ENCODE measurements around the gene SULT1E1. TPM values are rescaled to one million over a fixed set of nuclear protein-coding genes. Genes with fewer than 3 reads are reported as not detected.

SULT1E1 gene
- total and polyA plus RNA-seq, 2 donors (not counting 1 experiment from before 2014, with no cell fraction given), result not detected

DNA sequence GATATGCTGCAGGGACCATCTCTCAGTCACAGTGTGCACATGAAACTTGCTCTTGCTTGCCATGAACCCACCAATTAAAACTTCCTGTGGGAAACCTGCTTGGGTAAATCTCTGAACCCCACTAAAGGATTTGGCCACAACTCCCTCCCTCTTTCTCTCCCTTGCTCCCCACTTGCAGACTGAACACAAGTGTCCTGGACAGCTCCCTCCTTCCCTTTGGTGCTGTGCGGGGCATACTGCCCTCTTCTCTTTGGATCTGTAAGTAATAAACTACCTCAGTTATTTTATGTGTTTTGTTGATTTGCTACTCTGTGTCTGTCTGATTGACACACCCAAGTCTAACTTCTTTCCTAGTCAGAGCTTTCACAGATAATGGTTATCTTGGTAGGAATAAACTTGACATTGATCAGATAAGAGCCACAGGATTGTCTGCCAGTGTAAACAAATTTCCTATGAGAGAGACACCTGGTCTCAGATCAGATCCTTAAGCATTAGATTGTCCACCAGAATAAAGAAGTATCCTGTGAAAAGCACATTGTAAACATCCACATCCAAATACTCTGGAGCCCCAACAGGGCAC, 41.8 kb downstream of the SULT1E1 start:
- H2AFZ ChIP-seq (ENCODE audit: low read length), result no peak overlapping the region
- no peaks in the 10 kb centered on the region for H3K9me3 ChIP-seq (ENCODE audit: control insufficient read depth, insufficient read depth, low read depth, low read length)
- no peak overlapping the region for H3K4me3 ChIP-seq (replicated peaks in 1 of 4; ENCODE audit: control extremely low read depth in 1 of 4, insufficient read depth in 1 of 4, low read depth in 3 of 4, low read length in 4 of 4)
- no peak overlapping the region for H3K4me2 ChIP-seq (ENCODE audit: extremely low read depth, insufficient read depth, low read length)
- no peak for DNase-seq (ENCODE audit: low read depth in 2 of 2)
- no peaks in the 10 kb centered on the region for H3K4me1 ChIP-seq (ENCODE audit: control insufficient read depth, extremely low read depth, insufficient read depth, low read length)
- H3K27ac ChIP-seq (ENCODE audit: insufficient read depth, low read length), result no peak overlapping the region
- no peak overlapping the region for H3K9ac ChIP-seq (ENCODE audit: insufficient read depth, low read length)
- no peaks in the 10 kb centered on the region for H3K79me2 ChIP-seq (ENCODE audit: control insufficient read depth, insufficient read depth, low read length)
- no peak for TF ChIP-seq EZH2 (IDR thresholded peaks at IDR 0.05; ENCODE audit: low read length, missing control alignments)
- TF ChIP-seq, protein P1, sequence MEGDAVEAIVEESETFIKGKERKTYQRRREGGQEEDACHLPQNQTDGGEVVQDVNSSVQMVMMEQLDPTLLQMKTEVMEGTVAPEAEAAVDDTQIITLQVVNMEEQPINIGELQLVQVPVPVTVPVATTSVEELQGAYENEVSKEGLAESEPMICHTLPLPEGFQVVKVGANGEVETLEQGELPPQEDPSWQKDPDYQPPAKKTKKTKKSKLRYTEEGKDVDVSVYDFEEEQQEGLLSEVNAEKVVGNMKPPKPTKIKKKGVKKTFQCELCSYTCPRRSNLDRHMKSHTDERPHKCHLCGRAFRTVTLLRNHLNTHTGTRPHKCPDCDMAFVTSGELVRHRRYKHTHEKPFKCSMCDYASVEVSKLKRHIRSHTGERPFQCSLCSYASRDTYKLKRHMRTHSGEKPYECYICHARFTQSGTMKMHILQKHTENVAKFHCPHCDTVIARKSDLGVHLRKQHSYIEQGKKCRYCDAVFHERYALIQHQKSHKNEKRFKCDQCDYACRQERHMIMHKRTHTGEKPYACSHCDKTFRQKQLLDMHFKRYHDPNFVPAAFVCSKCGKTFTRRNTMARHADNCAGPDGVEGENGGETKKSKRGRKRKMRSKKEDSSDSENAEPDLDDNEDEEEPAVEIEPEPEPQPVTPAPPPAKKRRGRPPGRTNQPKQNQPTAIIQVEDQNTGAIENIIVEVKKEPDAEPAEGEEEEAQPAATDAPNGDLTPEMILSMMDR (conservative IDR thresholded peaks at IDR 0.05 in 1 of 2, IDR thresholded peaks at IDR 0.05 in 1 of 2; ENCODE audit: low read depth in 1 of 2, low read length in 2 of 2), result no peak
- no peaks in the 10 kb centered on the region for H3K27me3 ChIP-seq (ENCODE audit: control insufficient read depth, insufficient read depth, low read length)
- no peaks in the 10 kb centered on the region for H3K36me3 ChIP-seq (ENCODE audit: control insufficient read depth, insufficient read depth, low read length)
- H4K20me1 ChIP-seq (ENCODE audit: control insufficient read depth, extremely low read depth, insufficient read depth, low read length), result no peaks in the 10 kb centered on the region

DNA sequence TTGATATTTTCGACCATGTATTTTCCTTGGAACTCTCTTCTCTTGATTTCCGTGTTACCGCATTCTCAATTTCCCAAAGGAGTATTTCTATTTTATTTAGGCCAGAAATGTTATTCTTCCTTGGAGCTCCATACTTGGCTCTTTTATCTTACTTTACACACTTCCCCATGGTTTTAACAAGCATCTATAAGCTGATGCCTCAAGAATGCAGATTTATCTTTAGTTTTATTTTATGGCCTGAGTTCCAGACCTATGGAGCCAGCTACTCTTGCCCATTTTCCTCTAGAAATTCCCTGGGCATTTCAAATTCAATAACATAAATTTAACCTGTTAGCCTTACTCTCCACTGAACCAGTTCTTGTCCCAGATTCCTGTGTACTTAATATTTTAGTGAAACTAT, 43.7 kb downstream of the SULT1E1 start:
- Histone ChIP-seq H3K4me3 (replicated peaks in 1 of 4; ENCODE audit: control extremely low read depth in 1 of 4, insufficient read depth in 1 of 4, low read depth in 3 of 4, low read length in 4 of 4) (no peak overlapping the region), H3K9ac (ENCODE audit: insufficient read depth, low read length) (no peak overlapping the region), H3K4me2 (ENCODE audit: extremely low read depth, insufficient read depth, low read length) (no peak overlapping the region), H3K79me2 (ENCODE audit: control insufficient read depth, insufficient read depth, low read length) (no peaks in the 10 kb centered on the region), H3K27me3 (ENCODE audit: control insufficient read depth, insufficient read depth, low read length) (no peaks in the 10 kb centered on the region), H3K27ac (ENCODE audit: insufficient read depth, low read length) (no peak overlapping the region), H2AFZ (ENCODE audit: low read length) (no peak overlapping the region), H3K9me3 (ENCODE audit: control insufficient read depth, insufficient read depth, low read depth, low read length) (no peaks in the 10 kb centered on the region), H3K4me1 (ENCODE audit: control insufficient read depth, extremely low read depth, insufficient read depth, low read length) (no peaks in the 10 kb centered on the region), H3K36me3 (ENCODE audit: control insufficient read depth, insufficient read depth, low read length) (no peaks in the 10 kb centered on the region), H4K20me1 (ENCODE audit: control insufficient read depth, extremely low read depth, insufficient read depth, low read length) (no peaks in the 10 kb centered on the region)
- no peak for DNase-seq (ENCODE audit: low read depth in 2 of 2)
- TF ChIP-seq, protein P1 (conservative IDR thresholded peaks at IDR 0.05 in 1 of 2, IDR thresholded peaks at IDR 0.05 in 1 of 2; ENCODE audit: low read depth in 1 of 2, low read length in 2 of 2), result no peak
- TF ChIP-seq EZH2 (IDR thresholded peaks at IDR 0.05; ENCODE audit: low read length, missing control alignments), result no peak

DNA sequence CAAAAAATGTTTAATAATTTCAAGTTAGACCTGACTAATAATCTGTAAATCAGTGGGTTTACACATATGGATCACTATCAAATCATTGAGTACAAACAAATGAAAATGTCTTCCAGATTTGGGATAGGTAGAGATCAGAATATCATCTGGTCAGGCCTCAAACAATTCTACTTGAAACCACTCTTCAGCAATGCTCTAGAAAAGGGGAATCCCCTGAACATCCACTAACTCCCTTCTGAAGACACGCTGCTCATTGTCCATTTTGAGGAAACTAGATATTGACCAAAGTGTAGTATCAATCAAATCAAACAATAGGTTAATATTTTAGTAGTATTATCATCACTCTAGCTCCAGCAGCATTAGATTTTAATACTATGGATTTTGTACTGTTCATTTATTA, 46.3 kb downstream of the SULT1E1 start:
- no peaks in the 10 kb centered on the region for H3K9me3 ChIP-seq (ENCODE audit: control insufficient read depth, insufficient read depth, low read depth, low read length)
- H3K4me1 ChIP-seq (ENCODE audit: control insufficient read depth, extremely low read depth, insufficient read depth, low read length), result no peaks in the 10 kb centered on the region
- no peaks in the 10 kb centered on the region for H3K27me3 ChIP-seq (ENCODE audit: control insufficient read depth, insufficient read depth, low read length)
- no peak overlapping the region for H3K4me3 ChIP-seq (replicated peaks in 1 of 4; ENCODE audit: control extremely low read depth in 1 of 4, insufficient read depth in 1 of 4, low read depth in 3 of 4, low read length in 4 of 4)
- TF ChIP-seq, protein P1 (conservative IDR thresholded peaks at IDR 0.05 in 1 of 2, IDR thresholded peaks at IDR 0.05 in 1 of 2; ENCODE audit: low read depth in 1 of 2, low read length in 2 of 2), result no peak
- TF ChIP-seq EZH2 (IDR thresholded peaks at IDR 0.05; ENCODE audit: low read length, missing control alignments), result no peak
- H3K9ac ChIP-seq (ENCODE audit: insufficient read depth, low read length), result no peak overlapping the region
- DNase-seq (ENCODE audit: low read depth in 2 of 2), result no peak
- H3K79me2 ChIP-seq (ENCODE audit: control insufficient read depth, insufficient read depth, low read length), result no peaks in the 10 kb centered on the region
- no peaks in the 10 kb centered on the region for H3K36me3 ChIP-seq (ENCODE audit: control insufficient read depth, insufficient read depth, low read length)
- H3K27ac ChIP-seq (ENCODE audit: insufficient read depth, low read length), result no peak overlapping the region
- no peak overlapping the region for H2AFZ ChIP-seq (ENCODE audit: low read length)
- no peaks in the 10 kb centered on the region for H4K20me1 ChIP-seq (ENCODE audit: control insufficient read depth, extremely low read depth, insufficient read depth, low read length)
- no peak overlapping the region for H3K4me2 ChIP-seq (ENCODE audit: extremely low read depth, insufficient read depth, low read length)
